ENCODE results near the gene FN3KRP.

DNA sequence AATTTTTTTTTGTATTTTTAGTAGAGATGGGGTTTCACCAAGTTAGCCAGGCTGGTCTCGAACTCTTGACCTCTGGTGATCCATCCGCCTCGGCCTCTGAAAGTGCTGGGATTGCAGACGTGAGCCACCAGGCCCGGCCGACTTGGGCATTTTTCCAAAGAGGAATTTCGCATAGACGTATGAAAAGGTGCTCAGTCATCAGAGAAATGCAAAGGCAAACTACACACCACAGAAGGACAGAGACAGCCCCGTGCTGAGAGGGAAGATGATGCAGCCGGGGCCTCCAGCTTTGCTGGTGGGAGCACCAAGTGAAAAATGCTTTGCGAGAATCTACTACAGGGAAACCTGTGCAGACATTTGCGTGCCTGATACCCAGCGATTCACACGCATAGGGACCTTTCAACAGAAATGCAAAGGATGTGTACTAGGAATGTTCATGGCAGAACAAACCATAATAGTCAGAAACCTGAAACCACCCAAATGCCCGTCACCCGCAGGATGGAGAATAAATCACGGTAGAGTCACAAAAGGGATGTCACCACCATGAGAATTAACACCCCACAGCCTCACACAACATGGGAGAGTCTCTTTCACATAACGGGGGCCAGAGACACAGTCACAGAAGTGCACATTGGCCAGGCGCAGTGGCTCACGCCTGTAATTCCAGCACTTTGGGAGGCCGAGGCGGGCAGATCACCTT is 23.2 kb upstream of the FN3KRP start:
- TF ChIP-seq EZH2 (IDR thresholded peaks at IDR 0.05) (no peak), FOXP2 (optimal IDR thresholded peaks at IDR 0.05; ENCODE audit: control extremely low read depth, extremely low read length, insufficient read depth) (no peak)

Data from SK-N-MC (cell line).